ENCODE data around the gene TMC6. TPM values are rescaled to one million over a fixed set of nuclear protein-coding genes. Genes with fewer than 3 reads are reported as not detected.

Gene TMC6
- total and polyA plus RNA-seq, 2 experiments from 2014 or later = 50.0 to 72.2 TPM

DNA sequence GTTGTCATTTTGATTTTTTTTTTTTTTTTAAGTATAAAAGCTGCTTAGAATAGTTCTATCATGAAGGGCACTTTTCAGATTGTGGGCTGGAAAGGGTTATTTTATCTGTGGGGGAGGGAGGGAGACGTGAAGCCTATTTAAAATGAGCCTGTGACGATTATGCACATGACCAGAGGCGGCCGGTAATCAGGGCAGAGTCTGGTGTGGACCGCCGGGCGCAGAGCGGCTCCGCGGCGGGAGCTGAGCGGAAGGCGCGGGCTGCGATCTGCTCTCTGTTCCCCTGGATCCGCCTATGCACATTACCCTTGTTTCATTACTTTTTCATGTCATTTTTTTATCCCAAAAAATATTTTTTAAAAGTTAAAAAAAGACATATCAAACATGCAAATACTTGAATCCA, 23.5 kb downstream of the TMC6 start:
- Histone ChIP-seq H3K27me3 (ENCODE audit: insufficient read depth) (no peaks in the 10 kb centered on the region), H4K20me1 (replicated peaks; ENCODE audit: insufficient read depth) (no peaks in the 10 kb centered on the region; the same call in 1 of the 2 replicates), H3K36me3 (ENCODE audit: insufficient read depth) (peaks cover 29% of the 10 kb centered on the region), H3K79me2 (replicated peaks; ENCODE audit: insufficient read depth) (no peaks in the 10 kb centered on the region), H3K4me1 (ENCODE audit: insufficient read depth) (peaks cover 11% of the 10 kb centered on the region), H2AFZ (no peak overlapping the region), H3K4me2 (no peak overlapping the region), H3K4me3 (no peak overlapping the region), H3K9me2 (ENCODE audit: insufficient read depth) (no peaks in the 10 kb centered on the region), H3K27ac (ENCODE audit: low read depth) (no peak overlapping the region), H3F3A (replicated peaks; ENCODE audit: low read depth) (no peaks in the 10 kb centered on the region)
- TF ChIP-seq JUNB (IDR thresholded peaks at IDR 0.05; ENCODE audit: unreplicated experiment) (no peak), POLR2AphosphoS5 (IDR thresholded peaks at IDR 0.05; ENCODE audit: low read depth) (no peak), CREB1 (CRISPR knock-in tag; IDR thresholded peaks at IDR 0.05; ENCODE audit: low read depth) (no peak), ZNF462 (CRISPR knock-in tag; IDR thresholded peaks at IDR 0.05) (no peak), EZH2 (IDR thresholded peaks at IDR 0.05; ENCODE audit: low read depth, unreplicated experiment) (no peak), STAT1 (IDR thresholded peaks at IDR 0.05; ENCODE audit: unreplicated experiment) (no peak)
- Mint-ChIP-seq H3K4me1 (peaks cover 3% of the 10 kb centered on the region; the same call in 2 of the 3 replicates), H3K9me3 (peaks cover 16% of the 10 kb centered on the region), H3K36me3 (ENCODE audit: low read depth) (peaks cover 47% of the 10 kb centered on the region), H3K27me3 (ENCODE audit: insufficient read depth, low read depth, poor library complexity) (peaks cover 8% of the 10 kb centered on the region), H3K27ac (no peak overlapping the region), H3K4me3 (no peak overlapping the region; the same call in 2 of the 3 replicates)
- DNase-seq (ENCODE audit: low spot score) = no peak
- ATAC-seq = peak; percentile 34; the same call in 2 of the 3 replicates

DNA sequence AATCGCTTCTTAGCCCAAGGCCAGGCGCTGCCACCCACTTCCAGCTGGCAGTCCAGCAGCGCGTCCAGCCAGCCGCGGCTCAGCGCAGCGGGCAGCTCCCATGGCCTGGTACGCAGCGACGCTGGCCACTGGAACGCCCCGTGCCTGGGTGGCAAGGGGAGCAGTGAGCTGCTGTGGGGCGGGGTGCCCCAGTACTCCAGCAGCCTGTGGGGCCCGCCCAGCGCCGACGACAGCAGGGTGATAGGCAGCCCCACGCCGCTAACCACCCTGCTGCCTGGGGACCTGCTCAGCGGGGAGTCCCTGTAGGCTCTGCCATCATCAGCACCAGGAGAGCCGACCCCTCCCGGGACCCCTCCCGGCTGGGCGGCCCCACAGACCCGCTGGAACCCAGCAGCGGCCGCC, 24.0 kb downstream of the TMC6 start:
- no peak overlapping the region for H3K4me2 ChIP-seq
- Mint-ChIP-seq H3K27me3 (ENCODE audit: insufficient read depth, low read depth, poor library complexity) (peaks cover 10% of the 10 kb centered on the region), H3K4me3 (no peak overlapping the region), H3K27ac (no peak overlapping the region), H3K4me1 (peaks cover 3% of the 10 kb centered on the region; the same call in 2 of the 3 replicates), H3K36me3 (ENCODE audit: low read depth) (peaks cover 51% of the 10 kb centered on the region), H3K9me3 (peaks cover 22% of the 10 kb centered on the region)
- no peak for DNase-seq (ENCODE audit: low spot score)
- H3K4me1 ChIP-seq (ENCODE audit: insufficient read depth) = peaks cover 11% of the 10 kb centered on the region
- ATAC-seq = no peak
- H3F3A ChIP-seq (replicated peaks; ENCODE audit: low read depth) = no peaks in the 10 kb centered on the region
- H3K27me3 ChIP-seq (ENCODE audit: insufficient read depth) = no peaks in the 10 kb centered on the region
- peaks cover 32% of the 10 kb centered on the region for H3K36me3 ChIP-seq (ENCODE audit: insufficient read depth)
- no peaks in the 10 kb centered on the region; the same call in 1 of the 2 replicates for H4K20me1 ChIP-seq (replicated peaks; ENCODE audit: insufficient read depth)
- no peak overlapping the region for H2AFZ ChIP-seq
- H3K79me2 ChIP-seq (replicated peaks; ENCODE audit: insufficient read depth) = no peaks in the 10 kb centered on the region
- no peaks in the 10 kb centered on the region for H3K9me2 ChIP-seq (ENCODE audit: insufficient read depth)
- H3K27ac ChIP-seq (ENCODE audit: low read depth) = no peak overlapping the region
- no peak overlapping the region for H3K4me3 ChIP-seq
- no peak for TF ChIP-seq ZNF462 (CRISPR knock-in tag; IDR thresholded peaks at IDR 0.05)
